Measurements from ENCODE around the gene INS.

INS gene

DNA sequence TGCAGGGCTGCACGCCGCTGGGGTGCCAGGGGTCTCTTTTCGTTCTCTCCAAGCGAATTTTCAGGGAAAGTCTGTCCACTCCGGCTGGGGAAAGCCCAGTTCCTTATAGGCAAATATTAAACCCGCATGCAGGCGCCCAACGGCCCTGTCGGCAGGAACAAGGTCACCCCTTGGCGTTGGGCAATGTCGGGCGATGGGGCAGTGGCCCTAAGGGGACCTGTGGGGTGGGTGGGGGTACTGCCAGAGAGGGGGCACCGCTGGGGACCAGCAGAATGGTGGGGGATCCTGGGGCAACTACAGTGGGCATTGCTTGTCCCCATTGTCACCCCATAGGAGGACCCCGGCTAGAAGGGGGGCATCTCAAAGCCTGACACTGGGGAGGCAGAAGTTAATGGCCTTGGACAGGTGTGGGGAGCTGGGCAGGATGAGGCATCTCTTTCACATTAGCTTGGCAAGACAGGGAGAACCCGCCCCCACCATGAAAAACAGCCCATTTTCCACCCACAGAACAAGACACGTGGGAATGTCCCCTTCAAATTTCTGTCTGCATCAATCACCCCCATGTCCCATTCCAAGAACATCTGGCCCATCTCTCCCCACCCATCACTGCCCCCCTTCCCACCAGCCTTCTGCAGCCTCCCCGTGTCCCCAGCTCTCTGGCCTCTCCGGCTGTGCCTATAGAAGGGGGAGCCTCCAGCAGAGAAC is 16.3 kb downstream of the INS start:
- Histone ChIP-seq H3K4me1 (ENCODE audit: control insufficient read depth in 1 of 2, insufficient read depth in 2 of 2, low read length in 2 of 2) (no peaks in the 10 kb centered on the region), H3K9me3 (ENCODE audit: control insufficient read depth in 1 of 2, low read length in 2 of 2) (no peaks in the 10 kb centered on the region), H3K27ac (ENCODE audit: low read depth, low read length) (no peak overlapping the region), H3K4me3 (ENCODE audit: low read depth in 1 of 2, low read length in 2 of 2) (no peak overlapping the region), H3K27me3 (ENCODE audit: control insufficient read depth in 1 of 2, insufficient read depth in 2 of 2, low read length in 2 of 2) (peaks cover 66 to 83% of the 10 kb centered on the region in 2 donors), H3K36me3 (ENCODE audit: control insufficient read depth in 1 of 2, insufficient read depth in 2 of 2, low read length in 2 of 2) (no peaks in the 10 kb centered on the region), H3K9ac (ENCODE audit: low read depth in 1 of 2, low read length in 2 of 2) (no peak overlapping the region)

DNA sequence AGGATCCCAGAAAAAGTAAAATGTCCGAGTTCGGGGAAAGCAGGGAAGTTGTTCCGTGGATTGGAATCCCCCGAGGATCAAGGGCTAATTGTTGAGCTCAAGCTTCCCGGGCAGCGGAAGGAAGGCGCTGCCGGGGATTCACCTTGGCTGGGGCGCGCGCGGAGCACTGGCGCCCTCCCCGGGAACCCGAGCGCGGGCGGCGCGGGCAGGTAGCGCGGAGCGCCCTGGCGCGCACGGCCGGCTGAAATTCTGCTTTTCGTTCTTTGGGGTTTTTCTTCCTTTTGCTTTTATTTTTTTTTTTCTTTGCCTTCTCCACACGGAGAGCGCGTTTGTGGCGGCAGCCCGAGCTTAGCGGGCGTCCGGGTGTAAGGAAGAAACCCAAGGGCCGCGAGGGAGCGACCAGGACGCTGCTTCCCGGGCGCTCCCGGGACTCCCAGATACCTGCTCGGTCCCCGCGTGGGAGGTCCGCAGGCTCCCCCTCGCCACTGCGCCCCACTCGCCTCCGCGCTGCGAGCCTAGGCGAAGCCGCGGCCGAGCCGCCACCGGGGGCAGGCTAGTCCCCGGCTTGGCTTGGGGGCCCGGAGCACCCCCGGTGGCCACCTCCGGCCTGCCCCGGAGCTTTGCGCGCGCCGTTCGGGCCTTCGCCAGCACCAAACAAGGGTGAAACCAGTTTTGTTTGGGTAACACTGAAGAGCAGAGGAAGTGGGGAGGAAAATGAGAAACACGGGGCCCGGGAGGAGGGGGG is 17.0 kb downstream of the INS start:
- no peaks in the 10 kb centered on the region for H3K36me3 ChIP-seq (ENCODE audit: control insufficient read depth in 1 of 2, insufficient read depth in 2 of 2, low read length in 2 of 2)
- H3K27ac ChIP-seq (ENCODE audit: low read depth, low read length): no peak overlapping the region
- H3K9ac ChIP-seq (ENCODE audit: low read depth in 1 of 2, low read length in 2 of 2): no peak overlapping the region
- H3K4me1 ChIP-seq (ENCODE audit: control insufficient read depth in 1 of 2, insufficient read depth in 2 of 2, low read length in 2 of 2): no peaks in the 10 kb centered on the region
- H3K9me3 ChIP-seq (ENCODE audit: control insufficient read depth in 1 of 2, low read length in 2 of 2): no peaks in the 10 kb centered on the region
- H3K27me3 ChIP-seq (ENCODE audit: control insufficient read depth in 1 of 2, insufficient read depth in 2 of 2, low read length in 2 of 2): peaks cover 61 to 78% of the 10 kb centered on the region in 2 donors
- H3K4me3 ChIP-seq (ENCODE audit: low read depth in 1 of 2, low read length in 2 of 2): no peak overlapping the region

DNA sequence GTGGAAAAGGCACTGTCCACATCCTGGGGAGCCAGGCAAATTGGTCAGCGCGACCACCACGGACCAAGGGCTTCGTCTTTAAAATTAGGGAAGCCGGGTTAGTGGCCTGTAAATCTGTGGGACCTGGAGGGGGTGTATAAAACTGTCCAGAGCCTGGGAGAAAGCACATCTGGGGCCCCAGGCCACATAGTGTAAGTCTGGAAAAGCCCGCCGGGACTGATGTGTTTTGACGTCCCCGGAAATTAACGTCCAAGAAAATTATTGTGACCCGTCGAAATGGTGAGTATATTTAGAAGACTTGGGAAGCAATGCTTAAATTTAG is 17.6 kb downstream of the INS start:
- Histone ChIP-seq H3K4me1 (ENCODE audit: control insufficient read depth in 1 of 2, insufficient read depth in 2 of 2, low read length in 2 of 2) (no peaks in the 10 kb centered on the region), H3K36me3 (ENCODE audit: control insufficient read depth in 1 of 2, insufficient read depth in 2 of 2, low read length in 2 of 2) (no peaks in the 10 kb centered on the region), H3K27me3 (ENCODE audit: control insufficient read depth in 1 of 2, insufficient read depth in 2 of 2, low read length in 2 of 2) (peaks cover 59 to 78% of the 10 kb centered on the region in 2 donors), H3K9ac (ENCODE audit: low read depth in 1 of 2, low read length in 2 of 2) (no peak overlapping the region), H3K9me3 (ENCODE audit: control insufficient read depth in 1 of 2, low read length in 2 of 2) (no peaks in the 10 kb centered on the region), H3K27ac (ENCODE audit: low read depth, low read length) (no peak overlapping the region), H3K4me3 (ENCODE audit: low read depth in 1 of 2, low read length in 2 of 2) (no peak overlapping the region)

GRCh38 chr11:2142762-2143202 is 18.2 kb downstream of the INS start:
- H3K4me1 ChIP-seq (ENCODE audit: control insufficient read depth in 1 of 2, insufficient read depth in 2 of 2, low read length in 2 of 2): no peaks in the 10 kb centered on the region
- H3K36me3 ChIP-seq (ENCODE audit: control insufficient read depth in 1 of 2, insufficient read depth in 2 of 2, low read length in 2 of 2): no peaks in the 10 kb centered on the region
- no peak overlapping the region for H3K9ac ChIP-seq (ENCODE audit: low read depth in 1 of 2, low read length in 2 of 2)
- H3K27me3 ChIP-seq (ENCODE audit: control insufficient read depth in 1 of 2, insufficient read depth in 2 of 2, low read length in 2 of 2): peaks cover 56 to 71% of the 10 kb centered on the region in 2 donors
- no peak overlapping the region for H3K4me3 ChIP-seq (ENCODE audit: low read depth in 1 of 2, low read length in 2 of 2)
- no peak overlapping the region for H3K27ac ChIP-seq (ENCODE audit: low read depth, low read length)
- H3K9me3 ChIP-seq (ENCODE audit: control insufficient read depth in 1 of 2, low read length in 2 of 2): no peaks in the 10 kb centered on the region

GRCh38 chr11:2142300-2142759 is 18.7 kb downstream of the INS start:
- Histone ChIP-seq H3K9ac (ENCODE audit: low read depth in 1 of 2, low read length in 2 of 2) (no peak overlapping the region), H3K4me1 (ENCODE audit: control insufficient read depth in 1 of 2, insufficient read depth in 2 of 2, low read length in 2 of 2) (no peaks in the 10 kb centered on the region), H3K9me3 (ENCODE audit: control insufficient read depth in 1 of 2, low read length in 2 of 2) (no peaks in the 10 kb centered on the region), H3K27me3 (ENCODE audit: control insufficient read depth in 1 of 2, insufficient read depth in 2 of 2, low read length in 2 of 2) (peaks cover 58 to 67% of the 10 kb centered on the region in 2 donors), H3K27ac (ENCODE audit: low read depth, low read length) (no peak overlapping the region), H3K36me3 (ENCODE audit: control insufficient read depth in 1 of 2, insufficient read depth in 2 of 2, low read length in 2 of 2) (no peaks in the 10 kb centered on the region), H3K4me3 (ENCODE audit: low read depth in 1 of 2, low read length in 2 of 2) (no peak overlapping the region)

DNA sequence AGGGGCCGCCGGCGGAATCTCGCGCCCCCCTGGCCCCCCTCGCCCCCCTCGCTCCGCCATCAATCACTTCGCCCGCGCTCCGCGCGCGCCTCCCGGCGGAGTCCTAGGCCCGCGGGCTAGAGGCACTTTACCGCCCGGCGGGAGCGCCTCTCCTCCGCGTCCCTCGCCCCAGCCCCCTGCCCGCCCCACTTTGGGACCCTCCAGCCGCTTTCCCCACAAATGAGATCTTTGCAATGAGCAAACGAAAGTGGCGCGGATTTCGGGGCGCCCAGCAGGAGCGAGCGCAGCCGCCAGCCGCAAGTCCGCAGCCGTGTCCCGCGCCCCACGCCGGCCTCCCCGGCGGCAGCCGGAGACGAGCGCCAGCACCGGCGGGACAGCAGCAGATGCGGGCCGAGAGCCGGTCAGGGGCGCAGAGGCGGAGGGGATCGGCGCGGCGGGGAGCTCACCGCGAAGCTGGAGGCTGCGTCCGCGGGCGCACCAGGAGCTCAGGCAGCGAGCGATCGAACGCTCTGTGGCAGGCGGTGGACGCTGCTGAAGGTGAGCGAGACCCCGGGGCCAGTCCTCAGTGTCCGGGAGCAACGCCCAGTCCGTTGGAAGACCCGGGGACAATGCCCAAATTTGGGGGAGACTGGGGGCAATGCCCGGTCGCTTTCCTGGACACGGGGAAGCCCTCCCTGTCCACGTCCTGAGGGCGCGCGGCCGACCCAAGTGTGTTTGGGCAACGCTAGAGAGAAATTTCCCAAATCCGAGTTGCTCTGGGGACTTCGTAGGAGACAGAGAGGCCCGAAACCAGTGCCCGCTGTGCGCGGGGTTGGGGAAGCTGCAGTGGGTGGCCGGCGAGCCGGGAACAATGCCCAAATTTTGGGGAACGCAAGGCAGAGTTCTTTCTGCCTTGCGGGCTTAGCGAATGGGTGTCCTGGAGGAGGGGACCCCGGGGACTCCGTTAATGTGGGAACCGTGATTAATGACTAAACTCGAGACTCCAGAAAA is 20.3 kb downstream of the INS start:
- no peaks in the 10 kb centered on the region for H3K4me1 ChIP-seq (ENCODE audit: control insufficient read depth in 1 of 2, insufficient read depth in 2 of 2, low read length in 2 of 2)
- no peak overlapping the region for H3K27ac ChIP-seq (ENCODE audit: low read depth, low read length)
- H3K36me3 ChIP-seq (ENCODE audit: control insufficient read depth in 1 of 2, insufficient read depth in 2 of 2, low read length in 2 of 2): no peaks in the 10 kb centered on the region
- no peaks in the 10 kb centered on the region for H3K9me3 ChIP-seq (ENCODE audit: control insufficient read depth in 1 of 2, low read length in 2 of 2)
- H3K27me3 ChIP-seq (ENCODE audit: control insufficient read depth in 1 of 2, insufficient read depth in 2 of 2, low read length in 2 of 2): peaks cover 54 to 65% of the 10 kb centered on the region in 2 donors
- H3K9ac ChIP-seq (ENCODE audit: low read depth in 1 of 2, low read length in 2 of 2): no peak overlapping the region
- H3K4me3 ChIP-seq (ENCODE audit: low read depth in 1 of 2, low read length in 2 of 2): no peak overlapping the region

GRCh38 chr11:2139621-2140337 is 21.2 kb downstream of the INS start:
- no peaks in the 10 kb centered on the region for H3K36me3 ChIP-seq (ENCODE audit: control insufficient read depth in 1 of 2, insufficient read depth in 2 of 2, low read length in 2 of 2)
- H3K9me3 ChIP-seq (ENCODE audit: control insufficient read depth in 1 of 2, low read length in 2 of 2): no peaks in the 10 kb centered on the region
- H3K9ac ChIP-seq (ENCODE audit: low read depth in 1 of 2, low read length in 2 of 2): no peak overlapping the region
- no peak overlapping the region for H3K4me3 ChIP-seq (ENCODE audit: low read depth in 1 of 2, low read length in 2 of 2)
- H3K27ac ChIP-seq (ENCODE audit: low read depth, low read length): no peak overlapping the region
- H3K27me3 ChIP-seq (ENCODE audit: control insufficient read depth in 1 of 2, insufficient read depth in 2 of 2, low read length in 2 of 2): peaks cover 55 to 58% of the 10 kb centered on the region in 2 donors
- no peaks in the 10 kb centered on the region for H3K4me1 ChIP-seq (ENCODE audit: control insufficient read depth in 1 of 2, insufficient read depth in 2 of 2, low read length in 2 of 2)

DNA sequence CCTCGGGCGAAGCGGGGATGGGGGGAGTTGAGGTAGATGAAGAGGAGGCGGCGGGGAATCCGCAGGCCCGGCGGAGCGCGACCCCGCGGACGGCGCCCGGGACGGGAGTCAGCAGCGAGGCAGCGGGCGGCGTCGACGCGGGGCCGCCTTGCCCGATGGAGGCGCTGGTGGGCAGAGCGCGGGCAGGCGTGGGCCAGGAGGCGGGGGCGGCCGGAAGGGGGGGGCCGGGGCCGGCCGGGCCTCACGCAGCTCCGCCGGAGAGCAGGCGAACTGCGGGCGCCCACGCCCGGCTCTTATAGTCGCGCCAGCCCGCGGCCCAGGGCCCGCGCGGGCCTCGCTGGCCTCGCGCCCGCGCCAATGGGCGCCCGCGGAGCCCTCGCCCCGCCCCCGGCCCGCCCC is 21.9 kb downstream of the INS start, which contains the start of gene IGF2:
TSS of gene IGF2 (minus strand) at position 267 of the 399 bp plus-strand sequence. CDS start 3,866 bp downstream, outside the sequence.
- Histone ChIP-seq H3K4me1 (ENCODE audit: control insufficient read depth in 1 of 2, insufficient read depth in 2 of 2, low read length in 2 of 2) (no peaks in the 10 kb centered on the region), H3K4me3 (ENCODE audit: low read depth in 1 of 2, low read length in 2 of 2) (no peak within 1 kb of the TSS), H3K9me3 (ENCODE audit: control insufficient read depth in 1 of 2, low read length in 2 of 2) (no peaks in the 10 kb centered on the region), H3K36me3 (ENCODE audit: control insufficient read depth in 1 of 2, insufficient read depth in 2 of 2, low read length in 2 of 2) (no peaks in the 10 kb centered on the region), H3K27me3 (ENCODE audit: control insufficient read depth in 1 of 2, insufficient read depth in 2 of 2, low read length in 2 of 2) (peaks cover 56 to 59% of the 10 kb centered on the region in 2 donors), H3K27ac (ENCODE audit: low read depth, low read length) (no peak within 1 kb of the TSS), H3K9ac (ENCODE audit: low read depth in 1 of 2, low read length in 2 of 2) (no peak within 1 kb of the TSS)

DNA sequence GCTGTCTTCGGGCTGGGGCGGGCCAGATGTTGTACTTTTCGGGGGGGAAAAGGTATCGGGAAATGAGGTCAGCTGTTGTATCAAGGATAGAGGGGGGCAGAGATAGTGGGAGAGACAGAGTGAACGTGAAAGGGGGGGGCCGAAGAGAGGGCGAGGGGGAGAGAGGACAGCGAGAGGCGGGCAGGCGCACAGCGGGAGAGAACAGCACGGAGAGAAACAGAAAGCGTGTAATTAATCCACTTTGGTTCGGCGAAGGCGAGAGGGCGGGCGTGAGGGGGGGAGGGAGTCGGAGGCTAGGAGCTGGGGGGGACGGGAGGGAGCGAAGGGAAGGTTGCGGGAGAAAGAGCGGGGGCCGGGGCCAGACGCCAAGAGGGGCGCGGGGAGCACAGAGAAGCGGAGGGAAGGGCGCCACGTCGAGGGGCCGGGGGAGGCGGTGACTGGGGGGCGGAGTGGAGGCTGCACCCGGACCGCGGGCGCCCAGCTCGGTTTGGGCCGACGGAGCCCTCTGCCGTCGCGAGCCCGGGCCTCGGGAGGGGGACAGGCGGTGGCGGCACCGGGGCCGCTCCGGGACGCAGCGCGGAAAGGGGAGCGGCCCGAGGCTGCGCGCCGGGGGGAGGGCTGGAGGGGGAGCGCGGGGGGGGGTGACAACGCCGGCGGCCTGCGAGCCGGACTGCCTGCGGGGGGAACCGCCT is 22.4 kb downstream of the INS start:
- Histone ChIP-seq H3K36me3 (ENCODE audit: control insufficient read depth in 1 of 2, insufficient read depth in 2 of 2, low read length in 2 of 2) (no peaks in the 10 kb centered on the region), H3K9me3 (ENCODE audit: control insufficient read depth in 1 of 2, low read length in 2 of 2) (no peaks in the 10 kb centered on the region), H3K27me3 (ENCODE audit: control insufficient read depth in 1 of 2, insufficient read depth in 2 of 2, low read length in 2 of 2) (peaks cover 54 to 60% of the 10 kb centered on the region in 2 donors), H3K9ac (ENCODE audit: low read depth in 1 of 2, low read length in 2 of 2) (no peak overlapping the region), H3K4me3 (ENCODE audit: low read depth in 1 of 2, low read length in 2 of 2) (no peak overlapping the region), H3K27ac (ENCODE audit: low read depth, low read length) (no peak overlapping the region), H3K4me1 (ENCODE audit: control insufficient read depth in 1 of 2, insufficient read depth in 2 of 2, low read length in 2 of 2) (no peaks in the 10 kb centered on the region)

Data from duodenal mucosa (tissue), 2 donors.